ENCODE measurements around the gene CHAC1. TPM values are rescaled to one million over a fixed set of nuclear protein-coding genes. Genes with fewer than 3 reads are reported as not detected.

The CHAC1 gene
- total RNA-seq, 1 donor, result 13.4 TPM

GRCh38 chr15:40932156-40932555 lies 21.1 kb upstream of the CHAC1 start:
- DNase-seq (ENCODE audit: low read depth), result no peak
- no peak overlapping the region for H3K4me3 ChIP-seq (ENCODE audit: low read depth, low read length)
- no peak for TF ChIP-seq CTCF (IDR thresholded peaks at IDR 0.05; ENCODE audit: insufficient read depth, low read depth, low read length)

GRCh38 chr15:40932649-40933516 lies 20.4 kb upstream of the CHAC1 start:
- H3K4me3 ChIP-seq (ENCODE audit: low read depth, low read length), result no peak overlapping the region
- DNase-seq (ENCODE audit: low read depth), result no peak
- no peak for TF ChIP-seq CTCF (IDR thresholded peaks at IDR 0.05; ENCODE audit: insufficient read depth, low read depth, low read length)

- TF ChIP-seq CTCF (IDR thresholded peaks at IDR 0.05; ENCODE audit: insufficient read depth, low read depth, low read length), result no peak
- H3K4me3 ChIP-seq (ENCODE audit: low read depth, low read length), result no peak overlapping the region
- DNase-seq (ENCODE audit: low read depth), result no peak
These were observed 19.8 kb upstream of the CHAC1 start for GRCh38 chr15:40933517-40933902.

GRCh38 chr15:40934457-40934856 lies 18.8 kb upstream of the CHAC1 start:
- DNase-seq (ENCODE audit: low read depth), result no peak
- no peak for TF ChIP-seq CTCF (IDR thresholded peaks at IDR 0.05; ENCODE audit: insufficient read depth, low read depth, low read length)
- no peak overlapping the region for H3K4me3 ChIP-seq (ENCODE audit: low read depth, low read length)

DNA sequence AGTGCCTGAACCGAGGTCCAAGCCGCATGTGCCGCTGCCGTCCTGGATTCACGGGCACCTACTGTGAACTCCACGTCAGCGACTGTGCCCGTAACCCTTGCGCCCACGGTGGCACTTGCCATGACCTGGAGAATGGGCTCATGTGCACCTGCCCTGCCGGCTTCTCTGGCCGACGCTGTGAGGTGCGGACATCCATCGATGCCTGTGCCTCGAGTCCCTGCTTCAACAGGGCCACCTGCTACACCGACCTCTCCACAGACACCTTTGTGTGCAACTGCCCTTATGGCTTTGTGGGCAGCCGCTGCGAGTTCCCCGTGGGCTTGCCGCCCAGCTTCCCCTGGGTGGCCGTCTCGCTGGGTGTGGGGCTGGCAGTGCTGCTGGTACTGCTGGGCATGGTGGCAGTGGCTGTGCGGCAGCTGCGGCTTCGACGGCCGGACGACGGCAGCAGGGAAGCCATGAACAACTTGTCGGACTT lies 17.0 kb upstream of the CHAC1 start:
- no peak overlapping the region for H3K4me3 ChIP-seq (ENCODE audit: low read depth, low read length)
- no peak for DNase-seq (ENCODE audit: low read depth)
- TF ChIP-seq CTCF (IDR thresholded peaks at IDR 0.05; ENCODE audit: insufficient read depth, low read depth, low read length), result no peak

- no peak for TF ChIP-seq CTCF (IDR thresholded peaks at IDR 0.05; ENCODE audit: insufficient read depth, low read depth, low read length)
- no peak for DNase-seq (ENCODE audit: low read depth)
- no peak overlapping the region for H3K4me3 ChIP-seq (ENCODE audit: low read depth, low read length)
These were observed 16.3 kb upstream of the CHAC1 start for GRCh38 chr15:40936709-40937666.
